Pulmonary artery endothelial cell (primary cell): ENCODE measurements around the gene CNTN5. TPM values are rescaled to one million over a fixed set of nuclear protein-coding genes. Genes with fewer than 3 reads are reported as not detected.

Experiments
- DNase-seq: peaks from one replicate; pipeline ENCODE4 v3.0.0-alpha.2; 2011; ENCODE audit warnings: low read depth, low spot score
- total RNA-seq: library from RNA; depleted of rRNA; stranded (reverse); fragments of >200 nt; gene quantifications from 2 replicates; pipeline ENCODE4 v1.2.3, GENCODE V29; 2014

Gene CNTN5
- total RNA-seq, 1 donor from 2014 or later = not detected

GRCh38 chr11:100302824-100303223, 1282.1 kb downstream of the CNTN5 start:
- no peak for DNase-seq

- DNase-seq = no peak
Observed at GRCh38 chr11:100303897-100304296, 1283.1 kb downstream of the CNTN5 start.

- no peak for DNase-seq
Observed at GRCh38 chr11:100308202-100308601, 1287.5 kb downstream of the CNTN5 start.

GRCh38 chr11:100315946-100316345, 1295.2 kb downstream of the CNTN5 start:
- no peak for DNase-seq

DNA sequence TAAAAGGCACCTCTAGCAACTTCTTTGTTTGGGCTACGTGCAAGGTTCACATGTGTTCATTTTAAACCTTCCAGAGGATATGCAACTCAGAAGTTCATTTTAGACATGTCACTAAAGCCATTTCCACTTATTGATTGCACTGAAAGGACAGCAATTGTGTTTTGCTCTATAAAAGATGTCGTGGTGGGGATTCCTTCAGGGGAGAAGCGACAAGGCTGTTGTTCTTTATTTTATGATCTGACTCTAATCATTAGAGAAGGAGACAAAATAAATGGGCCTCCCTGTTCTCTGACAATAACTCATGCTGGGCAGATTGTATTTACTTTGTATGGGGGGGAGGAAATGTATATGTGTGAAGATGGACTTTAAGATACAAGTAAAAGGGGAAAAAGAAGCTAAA, 1296.2 kb downstream of the CNTN5 start:
- DNase-seq = no peak

DNA sequence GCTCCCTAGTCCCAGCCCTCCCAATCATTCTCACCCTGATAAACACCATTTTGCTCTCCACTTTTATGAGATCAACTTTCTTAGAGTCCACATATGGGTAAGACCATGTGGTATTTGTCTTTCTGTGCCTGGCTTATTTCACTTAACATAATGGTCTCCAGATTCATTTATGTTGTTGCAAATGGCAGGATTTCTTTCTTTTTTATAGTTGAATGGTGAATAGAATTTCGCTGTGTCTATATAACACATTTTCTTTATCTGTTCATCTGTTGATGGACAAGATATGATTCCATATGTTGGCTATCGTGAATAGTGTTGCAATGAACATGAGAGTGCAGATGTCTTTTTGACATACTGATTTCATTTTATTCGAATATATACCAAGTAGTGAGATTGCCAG, 1298.9 kb downstream of the CNTN5 start:
- no peak for DNase-seq

DNA sequence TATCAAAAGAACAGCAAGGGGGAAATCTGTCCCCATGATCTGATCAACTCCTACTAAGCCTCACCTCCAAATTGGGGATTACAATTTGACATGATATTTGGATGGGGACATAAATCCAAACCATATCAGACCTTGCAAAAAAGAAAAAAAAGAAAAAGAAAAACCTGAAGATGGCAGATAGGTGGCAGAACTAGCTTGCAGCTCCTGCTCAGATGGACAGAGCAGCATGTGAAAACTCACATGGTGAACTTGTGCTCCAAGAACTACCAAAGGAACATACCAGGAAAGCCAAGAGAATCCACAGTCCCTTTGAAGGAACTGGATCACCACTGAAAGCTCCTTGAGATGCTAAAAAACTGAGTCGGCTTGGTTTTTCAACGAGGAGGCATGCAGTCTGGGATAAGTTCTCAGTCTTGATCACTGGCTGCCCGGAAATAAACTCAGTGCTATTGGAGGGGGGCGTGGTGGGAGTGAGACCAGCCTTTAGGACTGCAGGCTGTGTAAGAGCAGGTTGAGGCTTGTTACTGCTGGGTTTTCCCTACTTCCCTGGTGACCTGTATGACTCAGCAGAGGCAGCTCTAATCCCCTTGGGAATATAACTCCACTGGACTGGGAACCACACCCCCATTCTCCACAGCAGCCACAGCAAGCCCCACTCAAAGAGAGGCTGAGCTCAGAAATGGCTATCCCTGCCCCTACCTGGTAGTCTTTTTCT, 1308.0 kb downstream of the CNTN5 start:
- no peak for DNase-seq

GRCh38 chr11:100329352-100329751, 1308.6 kb downstream of the CNTN5 start:
- DNase-seq = no peak

DNA sequence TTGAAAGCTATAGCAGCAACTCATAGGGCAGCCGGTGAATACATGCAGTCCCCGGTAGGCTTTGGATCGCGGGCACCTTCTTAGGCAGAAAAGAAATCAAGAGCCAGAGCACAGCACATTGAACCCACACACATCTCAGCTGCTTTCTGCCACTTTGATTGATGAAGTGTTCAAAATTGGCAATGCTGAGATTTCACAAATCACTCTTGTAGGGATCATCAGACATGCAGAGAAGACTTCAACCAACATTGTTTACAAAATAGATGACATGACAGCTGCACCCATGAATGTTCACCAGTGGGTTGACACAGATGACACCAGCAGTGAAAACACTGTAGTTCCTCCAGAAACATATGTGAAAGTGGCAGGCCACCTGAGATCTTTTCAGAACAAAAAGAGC, 1316.1 kb downstream of the CNTN5 start:
- DNase-seq = no peak

DNA sequence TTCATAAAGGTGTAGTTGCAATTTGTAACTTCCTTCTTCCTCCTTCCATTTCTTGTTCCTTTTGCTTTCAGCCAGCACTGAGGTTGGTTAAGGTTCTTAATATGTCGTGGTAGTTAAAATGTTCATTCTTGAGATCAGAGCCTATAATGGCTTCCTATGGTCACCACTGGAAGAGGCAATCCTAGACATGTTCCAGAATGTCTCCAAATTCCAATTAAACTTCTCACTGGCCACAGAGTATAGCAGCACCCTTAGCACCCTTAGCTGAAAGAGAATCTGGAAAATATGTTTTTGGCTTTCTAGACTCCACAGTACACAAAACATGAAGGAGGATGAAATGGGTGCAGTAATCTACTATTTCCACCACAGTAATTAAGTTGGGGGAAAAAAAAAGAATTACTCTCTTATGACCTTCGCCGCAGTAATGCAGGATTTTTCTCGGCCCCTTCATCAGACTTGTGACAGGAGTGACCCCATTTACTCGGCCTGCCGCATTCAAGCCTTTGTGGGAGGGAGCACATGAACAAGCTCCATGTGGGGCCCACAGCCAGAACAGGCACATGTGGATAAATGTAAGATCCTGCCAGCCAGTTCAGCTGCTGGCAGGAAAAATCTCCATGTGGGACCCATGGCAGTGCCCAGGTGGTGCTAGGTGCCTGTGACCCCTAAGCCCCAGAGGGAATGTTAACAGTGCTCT, 1317.5 kb downstream of the CNTN5 start:
- no peak for DNase-seq

- no peak for DNase-seq
Observed at GRCh38 chr11:100340466-100341319, 1319.9 kb downstream of the CNTN5 start.

GRCh38 chr11:100353083-100353482, 1332.3 kb downstream of the CNTN5 start:
- DNase-seq = no peak

DNA sequence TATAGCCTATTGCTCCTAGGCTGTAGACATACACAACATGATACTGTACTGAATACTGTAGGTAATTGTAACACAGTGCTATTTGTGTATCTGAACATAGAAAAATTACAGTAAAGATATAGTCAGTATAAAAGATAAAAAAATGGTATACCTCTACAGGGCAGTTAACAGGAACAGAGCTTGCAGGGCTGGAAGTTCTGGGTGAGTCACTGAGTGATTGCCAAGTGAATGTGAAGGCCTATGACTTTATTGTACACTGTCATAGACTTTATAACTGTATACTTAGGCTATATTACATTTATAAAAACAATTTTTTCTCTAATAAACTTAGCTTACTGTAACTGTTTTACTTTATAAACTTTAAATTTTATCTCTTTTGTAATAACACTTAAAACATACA, 1334.0 kb downstream of the CNTN5 start:
- no peak for DNase-seq

DNA sequence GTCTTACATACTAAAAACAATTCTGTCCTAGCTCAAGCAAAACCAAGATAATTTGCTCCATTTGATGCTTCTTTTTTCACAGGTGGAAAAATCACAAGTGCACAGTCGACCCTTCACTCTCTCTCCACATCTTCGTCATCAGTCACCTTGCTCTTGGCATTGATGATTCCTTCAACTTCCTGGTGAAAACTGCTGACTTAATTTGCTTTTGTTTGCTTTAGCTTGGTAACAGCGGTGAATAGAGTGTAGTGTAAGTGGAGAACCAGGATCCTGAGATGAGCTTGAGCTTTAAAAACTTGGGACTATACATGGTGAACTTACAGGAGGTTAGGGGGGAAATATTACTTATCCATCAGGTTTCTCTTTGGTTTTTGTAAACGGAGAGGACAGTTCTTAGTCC, 1335.3 kb downstream of the CNTN5 start:
- DNase-seq = no peak

GRCh38 chr11:100359281-100359680, 1338.5 kb downstream of the CNTN5 start:
- no peak for DNase-seq

DNA sequence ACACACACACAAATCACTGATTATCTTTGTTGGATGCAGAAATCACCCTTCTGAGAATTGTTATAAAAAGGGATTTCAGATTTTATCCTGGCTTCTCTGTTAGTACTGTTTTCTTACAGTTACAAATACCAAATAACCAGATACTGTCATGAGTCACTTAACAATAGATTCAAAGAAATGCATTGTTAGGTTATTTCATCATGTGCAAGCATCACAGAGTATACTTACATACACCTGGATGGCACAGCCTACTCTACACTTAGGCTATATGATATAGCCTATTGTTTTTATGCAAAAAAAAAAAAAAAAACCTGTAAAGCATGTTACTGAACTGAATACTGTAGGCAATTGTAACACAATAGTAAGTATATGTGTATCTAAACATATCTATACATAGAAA, 1347.1 kb downstream of the CNTN5 start:
- no peak for DNase-seq

- no peak for DNase-seq
Observed at GRCh38 chr11:100383357-100383865, 1362.7 kb downstream of the CNTN5 start.

GRCh38 chr11:100396266-100396665, 1375.5 kb downstream of the CNTN5 start:
- DNase-seq = no peak

DNA sequence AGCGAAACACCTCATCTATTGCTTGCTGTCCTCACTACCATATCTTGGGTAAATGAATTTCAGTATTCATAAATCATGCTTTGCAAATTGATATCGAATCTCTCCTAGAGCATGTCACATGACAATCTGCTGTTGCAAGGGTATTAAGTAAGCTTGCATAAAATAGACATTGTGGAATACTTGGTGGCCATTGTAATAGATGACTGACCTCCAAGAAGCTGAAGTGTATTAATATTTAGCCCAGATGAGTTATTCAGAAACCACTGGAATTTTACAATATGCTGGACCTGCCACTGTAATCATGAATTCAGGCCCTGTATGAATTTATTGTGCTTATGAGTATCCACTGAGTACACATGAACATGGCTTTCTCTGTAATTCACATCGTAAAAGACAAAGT, 1376.7 kb downstream of the CNTN5 start:
- DNase-seq = no peak

DNA sequence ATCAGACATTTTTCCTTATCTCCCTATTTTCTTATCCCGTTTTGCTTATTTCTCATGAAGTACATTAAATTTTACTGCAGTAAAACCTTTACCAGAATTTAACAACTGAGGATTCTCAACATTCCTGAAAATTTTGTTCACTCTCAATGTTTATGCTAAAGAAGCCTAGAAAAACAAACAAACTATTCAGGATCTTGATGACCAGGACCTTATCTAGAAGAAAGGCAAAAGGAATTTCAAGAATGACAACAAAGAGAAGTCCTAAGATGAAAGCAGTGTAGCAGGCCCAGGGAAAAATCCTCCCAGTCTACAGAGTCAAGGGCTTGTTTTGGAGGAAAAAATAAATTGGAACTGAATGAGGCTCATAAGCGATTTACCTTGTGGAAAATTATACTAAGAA, 1383.1 kb downstream of the CNTN5 start:
- DNase-seq = no peak

DNA sequence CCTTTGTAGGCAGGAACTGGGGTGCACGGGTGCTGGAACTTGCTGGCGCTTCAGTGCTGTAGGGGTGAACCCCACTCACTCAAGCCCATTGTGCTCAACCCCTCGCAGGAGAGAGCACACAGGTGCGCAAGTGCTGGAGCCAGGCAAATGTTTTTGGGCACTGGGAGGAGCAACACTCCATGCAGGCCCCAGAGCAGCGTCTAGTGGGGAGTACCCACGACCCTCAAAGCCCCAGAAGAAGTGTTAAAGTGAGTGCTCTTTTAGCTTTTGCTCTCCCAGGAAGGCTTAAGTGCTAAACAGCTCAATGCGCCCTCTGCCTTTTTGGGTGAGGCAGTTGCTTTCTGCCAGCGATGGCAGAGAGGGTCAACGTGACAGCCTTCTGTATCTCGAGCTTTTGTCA, 1384.2 kb downstream of the CNTN5 start:
- no peak for DNase-seq
